Measurements from ENCODE around the gene LAMTOR2.

DNA sequence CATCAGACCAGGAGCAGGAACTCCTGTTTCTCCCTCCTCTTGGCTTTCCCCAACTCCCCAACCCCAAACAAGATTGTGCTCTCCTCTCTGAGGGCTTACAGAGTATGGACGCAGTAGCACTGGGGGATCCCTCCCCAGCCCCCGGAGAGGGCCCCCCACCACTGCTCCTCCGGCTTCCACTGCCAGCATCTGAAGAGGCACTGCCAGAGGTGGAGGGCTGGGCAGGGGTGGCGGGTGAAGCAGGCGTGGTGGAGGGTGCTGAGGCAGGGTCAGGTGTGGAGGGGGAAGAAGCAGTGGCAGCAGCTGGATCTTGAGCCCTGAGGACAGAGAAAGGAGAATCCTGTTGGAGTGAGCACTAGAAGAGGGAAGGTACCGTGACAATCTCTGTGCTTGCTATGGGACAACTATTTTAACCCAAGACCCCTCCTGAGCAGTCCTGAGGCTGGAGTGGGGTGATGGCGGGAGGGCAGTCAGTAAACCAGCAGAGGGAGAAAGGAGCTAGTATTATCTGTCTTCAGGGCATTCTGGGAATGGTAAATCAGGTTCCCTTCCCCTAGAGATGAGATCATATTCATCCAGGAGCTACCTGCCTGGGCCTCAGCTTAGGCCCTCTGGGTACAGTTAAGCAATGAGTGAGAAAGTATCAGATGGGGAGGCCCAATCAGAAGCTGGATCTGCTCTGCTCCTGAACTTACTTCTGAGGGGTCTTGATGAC, 3.4 kb upstream of the LAMTOR2 start:
- TF ChIP-seq POLR2A (IDR thresholded peaks at IDR 0.05) (no peak), EP300 (IDR thresholded peaks at IDR 0.05) (no peak)
- TF ChIP-seq, protein P1, sequence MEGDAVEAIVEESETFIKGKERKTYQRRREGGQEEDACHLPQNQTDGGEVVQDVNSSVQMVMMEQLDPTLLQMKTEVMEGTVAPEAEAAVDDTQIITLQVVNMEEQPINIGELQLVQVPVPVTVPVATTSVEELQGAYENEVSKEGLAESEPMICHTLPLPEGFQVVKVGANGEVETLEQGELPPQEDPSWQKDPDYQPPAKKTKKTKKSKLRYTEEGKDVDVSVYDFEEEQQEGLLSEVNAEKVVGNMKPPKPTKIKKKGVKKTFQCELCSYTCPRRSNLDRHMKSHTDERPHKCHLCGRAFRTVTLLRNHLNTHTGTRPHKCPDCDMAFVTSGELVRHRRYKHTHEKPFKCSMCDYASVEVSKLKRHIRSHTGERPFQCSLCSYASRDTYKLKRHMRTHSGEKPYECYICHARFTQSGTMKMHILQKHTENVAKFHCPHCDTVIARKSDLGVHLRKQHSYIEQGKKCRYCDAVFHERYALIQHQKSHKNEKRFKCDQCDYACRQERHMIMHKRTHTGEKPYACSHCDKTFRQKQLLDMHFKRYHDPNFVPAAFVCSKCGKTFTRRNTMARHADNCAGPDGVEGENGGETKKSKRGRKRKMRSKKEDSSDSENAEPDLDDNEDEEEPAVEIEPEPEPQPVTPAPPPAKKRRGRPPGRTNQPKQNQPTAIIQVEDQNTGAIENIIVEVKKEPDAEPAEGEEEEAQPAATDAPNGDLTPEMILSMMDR (IDR thresholded peaks at IDR 0.05) = no peak

All from tibial nerve (tissue), 4 donors.